Epithelial cell of esophagus (primary cell): ENCODE measurements around the gene GALR3.
A peak's percentile ranks its signal among the peaks of the same experiment; 100 is the strongest.

ENCODE experiments used
- DNase-seq: peaks from one replicate; pipeline ENCODE4 v3.0.0; 2010; ENCODE audit warnings: low read depth
- H3K4me3 ChIP-seq: 2 replicates; pipeline ENCODE4 v1.5.1; 2011; ENCODE audit warnings: mild to moderate bottlenecking, low read length, control low read depth
- TF ChIP-seq, protein P1 (sequence below): IDR thresholded peaks from 2 replicates; pipeline ENCODE4 v1.5.1; 2011; ENCODE audit warnings: low read depth, mild to moderate bottlenecking, low read length, control low read depth, inconsistent platforms; ENCODE audit not compliant: insufficient read depth; ENCODE audit errors: missing control alignments

Gene GALR3

DNA sequence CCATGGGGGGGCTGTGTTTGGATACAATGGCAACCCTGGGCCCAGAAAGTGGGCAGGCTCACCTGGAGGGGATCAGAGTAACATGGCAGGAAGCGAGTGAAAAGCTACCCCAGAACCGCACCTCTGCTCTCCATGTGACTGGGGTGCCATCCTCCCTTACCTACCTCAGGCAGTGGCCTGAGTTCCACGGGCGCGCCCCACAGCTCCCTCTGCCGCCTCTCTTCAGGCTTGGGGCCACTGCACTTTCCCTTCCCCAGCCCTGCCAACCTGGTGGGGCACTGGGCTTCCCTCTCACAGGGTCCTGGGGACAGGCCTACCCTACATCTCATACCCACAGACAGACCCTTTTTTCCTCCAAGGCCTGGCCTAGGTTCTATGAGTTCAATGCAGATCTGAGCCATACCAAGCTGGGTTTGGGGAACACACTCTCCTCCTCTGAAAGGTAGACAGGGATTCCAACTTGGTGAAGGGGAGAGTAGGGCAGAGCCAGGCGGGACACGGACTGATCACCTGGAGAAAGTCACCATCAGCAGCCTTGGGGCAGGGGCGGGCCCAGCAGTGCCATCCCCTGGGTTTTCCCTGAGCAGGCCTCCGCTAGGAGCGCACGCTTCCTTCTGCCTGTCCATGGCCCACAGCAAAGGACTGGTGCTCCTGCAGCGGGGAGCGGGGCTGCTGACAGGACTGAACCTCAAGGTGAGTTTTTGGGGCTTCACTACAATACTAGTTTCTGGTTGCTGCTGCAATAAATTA, 7.1 kb downstream of the GALR3 start:
- DNase-seq = no peak
- TF ChIP-seq, protein P1, sequence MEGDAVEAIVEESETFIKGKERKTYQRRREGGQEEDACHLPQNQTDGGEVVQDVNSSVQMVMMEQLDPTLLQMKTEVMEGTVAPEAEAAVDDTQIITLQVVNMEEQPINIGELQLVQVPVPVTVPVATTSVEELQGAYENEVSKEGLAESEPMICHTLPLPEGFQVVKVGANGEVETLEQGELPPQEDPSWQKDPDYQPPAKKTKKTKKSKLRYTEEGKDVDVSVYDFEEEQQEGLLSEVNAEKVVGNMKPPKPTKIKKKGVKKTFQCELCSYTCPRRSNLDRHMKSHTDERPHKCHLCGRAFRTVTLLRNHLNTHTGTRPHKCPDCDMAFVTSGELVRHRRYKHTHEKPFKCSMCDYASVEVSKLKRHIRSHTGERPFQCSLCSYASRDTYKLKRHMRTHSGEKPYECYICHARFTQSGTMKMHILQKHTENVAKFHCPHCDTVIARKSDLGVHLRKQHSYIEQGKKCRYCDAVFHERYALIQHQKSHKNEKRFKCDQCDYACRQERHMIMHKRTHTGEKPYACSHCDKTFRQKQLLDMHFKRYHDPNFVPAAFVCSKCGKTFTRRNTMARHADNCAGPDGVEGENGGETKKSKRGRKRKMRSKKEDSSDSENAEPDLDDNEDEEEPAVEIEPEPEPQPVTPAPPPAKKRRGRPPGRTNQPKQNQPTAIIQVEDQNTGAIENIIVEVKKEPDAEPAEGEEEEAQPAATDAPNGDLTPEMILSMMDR = no peak
- H3K4me3 ChIP-seq = no peak overlapping the region

DNA sequence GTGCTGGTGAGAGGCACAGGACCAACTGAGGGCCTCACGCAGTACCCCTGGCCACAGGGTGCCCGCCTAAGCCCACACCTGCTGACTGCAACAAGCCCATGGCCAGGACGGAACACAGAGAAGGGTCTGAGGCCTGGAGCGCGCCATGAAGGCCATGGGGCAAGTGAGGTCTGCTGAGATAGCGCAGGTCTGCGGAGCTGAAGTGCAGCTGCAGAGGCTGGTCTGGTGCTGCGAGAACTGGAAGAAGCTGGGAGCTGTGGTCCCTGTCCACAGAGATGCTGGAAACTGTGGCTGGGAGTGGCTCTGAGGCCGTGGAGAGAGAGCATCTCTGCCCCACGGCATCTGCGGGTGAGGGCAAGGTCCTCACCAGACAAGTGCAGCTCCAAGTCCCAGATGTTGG, 8.3 kb downstream of the GALR3 start:
- H3K4me3 ChIP-seq = no peak overlapping the region
- DNase-seq = no peak
- TF ChIP-seq, protein P1 = no peak

DNA sequence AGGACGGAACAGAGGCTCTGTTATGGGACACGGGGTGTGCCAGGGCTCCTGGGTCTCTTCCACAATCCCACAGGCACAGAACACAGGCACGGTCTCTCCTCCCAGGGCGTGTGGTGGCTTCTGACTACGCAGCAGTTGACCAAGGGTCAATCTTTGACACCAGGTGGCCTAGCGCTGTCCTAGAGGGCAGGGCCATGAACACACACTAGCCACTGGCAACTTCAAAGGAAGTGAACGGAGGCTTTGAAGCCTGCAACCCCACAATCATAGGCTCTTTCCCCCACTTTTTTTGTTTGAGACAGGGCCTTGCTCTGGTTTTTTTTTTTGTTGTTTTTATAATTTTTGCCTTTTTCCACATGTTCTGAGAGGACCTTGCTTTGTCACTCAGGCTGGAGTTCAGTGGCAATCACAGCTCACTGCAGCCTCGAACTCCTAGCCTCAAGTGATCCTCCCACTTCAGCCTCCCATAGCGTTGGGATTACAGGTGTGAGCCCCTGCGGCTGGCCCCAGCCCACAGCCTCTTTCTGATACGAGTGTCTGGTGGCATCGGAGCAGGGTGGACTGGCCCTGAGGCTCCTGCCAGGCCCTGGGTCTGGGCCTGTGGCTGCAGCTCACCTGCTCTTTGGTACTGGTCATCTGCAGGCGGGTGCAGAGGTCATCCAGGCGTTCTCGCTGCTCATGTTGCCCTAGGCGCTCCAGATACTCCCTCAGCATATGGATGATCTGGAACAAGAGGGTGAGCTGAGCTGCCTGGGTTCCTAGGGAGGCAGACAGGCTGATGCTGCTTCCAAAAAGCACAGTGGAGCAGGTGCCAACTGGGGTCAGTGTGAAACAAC, 9.1 kb downstream of the GALR3 start:
- no peak overlapping the region for H3K4me3 ChIP-seq
- TF ChIP-seq, protein P1 = no peak
- DNase-seq = no peak

DNA sequence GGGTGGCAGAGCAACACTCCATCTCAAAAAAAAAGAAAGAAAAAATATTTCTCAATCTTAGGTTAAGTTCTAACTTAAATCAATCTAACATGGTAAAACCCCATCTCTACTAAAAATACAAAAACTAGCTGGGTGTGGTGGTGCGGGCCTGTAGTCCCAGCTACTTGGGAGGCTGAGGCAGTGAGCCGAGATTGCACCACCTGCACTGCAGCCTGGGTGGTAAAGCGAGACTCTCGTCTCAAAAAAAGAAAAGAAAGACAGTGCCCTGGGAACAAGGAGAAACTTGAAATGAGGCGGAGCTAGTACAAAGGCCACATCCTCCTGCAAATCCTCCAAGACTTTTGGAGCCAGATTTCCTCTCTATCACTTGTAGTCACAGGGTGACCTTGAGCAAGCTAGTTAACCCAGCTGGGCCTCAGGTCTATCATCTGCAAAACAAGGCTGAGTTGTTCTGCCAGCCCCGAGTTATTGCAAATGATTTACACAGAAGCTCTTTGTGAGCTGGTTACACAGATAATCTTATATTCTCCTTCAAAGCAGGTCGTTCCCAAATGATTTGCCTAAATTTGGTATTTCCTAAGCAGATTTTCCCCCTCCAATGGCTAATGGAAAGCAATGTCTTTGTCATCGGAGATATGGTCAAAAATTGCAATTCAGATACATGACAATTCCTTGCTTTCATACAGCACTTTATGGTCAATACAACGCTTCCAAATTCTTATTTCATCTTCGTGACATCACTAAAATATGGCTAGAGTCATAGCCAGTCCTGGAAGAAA, 19.0 kb downstream of the GALR3 start:
- TF ChIP-seq, protein P1 = no peak
- no peak for DNase-seq
- no peak overlapping the region for H3K4me3 ChIP-seq

DNA sequence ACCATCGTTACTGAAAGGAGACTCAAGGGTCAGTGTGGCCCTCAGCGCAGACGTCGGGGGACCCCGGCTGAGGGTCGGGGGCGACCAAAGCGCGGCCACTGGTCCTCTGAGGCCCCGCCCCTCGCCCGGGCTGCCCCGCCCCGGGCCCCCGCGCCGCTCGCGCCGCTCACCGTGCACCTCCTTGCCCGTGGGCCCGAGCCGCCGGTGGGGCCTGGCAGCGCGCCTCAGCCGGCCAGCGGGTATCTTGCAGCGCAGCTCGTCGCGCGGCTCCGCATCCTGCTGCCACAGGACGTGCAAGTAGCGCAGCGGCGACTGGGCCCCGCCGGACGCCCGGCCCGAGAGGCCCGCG, 20.5 kb downstream of the GALR3 start:
- DNase-seq = no peak
- TF ChIP-seq, protein P1 = no peak
- H3K4me3 ChIP-seq = peak overlapping the region; percentile 59

DNA sequence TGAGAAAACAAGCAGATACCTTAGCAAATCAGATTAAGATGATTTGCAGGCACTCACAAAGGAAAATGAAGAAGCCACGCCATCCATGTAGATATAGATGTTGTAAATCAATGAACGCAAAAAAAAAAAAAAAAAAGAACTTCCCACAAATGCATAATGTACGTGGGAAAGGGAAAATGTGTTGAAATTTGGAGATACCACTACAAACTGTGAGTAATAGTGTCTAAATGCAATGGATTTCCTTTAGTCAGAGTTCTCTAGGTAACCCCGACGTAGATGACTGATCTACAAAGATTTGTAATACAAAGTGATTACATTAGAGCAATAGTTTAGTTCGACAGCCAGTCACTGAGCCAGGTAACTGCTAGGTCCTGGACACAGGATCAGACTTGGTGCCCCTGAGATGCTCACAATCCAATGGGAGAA, 21.7 kb downstream of the GALR3 start:
- TF ChIP-seq, protein P1 = no peak
- peak; percentile 19 for DNase-seq
- peak overlapping the region; percentile 59 for H3K4me3 ChIP-seq
